Mammary epithelial cell (primary cell): Measurements from ENCODE around the gene KIF6.

Experiments used
- EZH2 ChIP-seq: IDR thresholded peaks from 2 replicates; pipeline ENCODE4 v1.6.1; 2012; ENCODE audit warnings: low read length, inconsistent platforms, borderline replicate concordance
- TF ChIP-seq, protein P1 (sequence below), 2 donors: IDR thresholded peaks in 1 of 2; conservative IDR thresholded peaks in 1 of 2; 2 replicates each; pipeline ENCODE4 v1.5.1; 2011 to 2012; ENCODE audit warnings: inconsistent platforms in 2 of 2, low read length in 2 of 2, mild to moderate bottlenecking in 2 of 2, control low read depth in 1 of 2, low read depth in 1 of 2; ENCODE audit not compliant: insufficient read depth in 1 of 2; ENCODE audit errors: extremely low read depth in 1 of 2

GRCh38 chr6:39617026-39617425 is 108.2 kb downstream of the KIF6 start:
- TF ChIP-seq, protein P1, sequence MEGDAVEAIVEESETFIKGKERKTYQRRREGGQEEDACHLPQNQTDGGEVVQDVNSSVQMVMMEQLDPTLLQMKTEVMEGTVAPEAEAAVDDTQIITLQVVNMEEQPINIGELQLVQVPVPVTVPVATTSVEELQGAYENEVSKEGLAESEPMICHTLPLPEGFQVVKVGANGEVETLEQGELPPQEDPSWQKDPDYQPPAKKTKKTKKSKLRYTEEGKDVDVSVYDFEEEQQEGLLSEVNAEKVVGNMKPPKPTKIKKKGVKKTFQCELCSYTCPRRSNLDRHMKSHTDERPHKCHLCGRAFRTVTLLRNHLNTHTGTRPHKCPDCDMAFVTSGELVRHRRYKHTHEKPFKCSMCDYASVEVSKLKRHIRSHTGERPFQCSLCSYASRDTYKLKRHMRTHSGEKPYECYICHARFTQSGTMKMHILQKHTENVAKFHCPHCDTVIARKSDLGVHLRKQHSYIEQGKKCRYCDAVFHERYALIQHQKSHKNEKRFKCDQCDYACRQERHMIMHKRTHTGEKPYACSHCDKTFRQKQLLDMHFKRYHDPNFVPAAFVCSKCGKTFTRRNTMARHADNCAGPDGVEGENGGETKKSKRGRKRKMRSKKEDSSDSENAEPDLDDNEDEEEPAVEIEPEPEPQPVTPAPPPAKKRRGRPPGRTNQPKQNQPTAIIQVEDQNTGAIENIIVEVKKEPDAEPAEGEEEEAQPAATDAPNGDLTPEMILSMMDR (conservative IDR thresholded peaks at IDR 0.05 in 1 of 2, IDR thresholded peaks at IDR 0.05 in 1 of 2; ENCODE audit: extremely low read depth in 1 of 2, insufficient read depth in 1 of 2, low read depth in 1 of 2, low read length in 2 of 2) = no peak
- TF ChIP-seq EZH2 = no peak
